ENCODE results near the gene ARCN1.
"Not testable (repeated sequence)": the region's sequence is repeated elsewhere in the genome, so short reads cannot be mapped to it uniquely, and the experiment has no call there.

The ARCN1 gene

DNA sequence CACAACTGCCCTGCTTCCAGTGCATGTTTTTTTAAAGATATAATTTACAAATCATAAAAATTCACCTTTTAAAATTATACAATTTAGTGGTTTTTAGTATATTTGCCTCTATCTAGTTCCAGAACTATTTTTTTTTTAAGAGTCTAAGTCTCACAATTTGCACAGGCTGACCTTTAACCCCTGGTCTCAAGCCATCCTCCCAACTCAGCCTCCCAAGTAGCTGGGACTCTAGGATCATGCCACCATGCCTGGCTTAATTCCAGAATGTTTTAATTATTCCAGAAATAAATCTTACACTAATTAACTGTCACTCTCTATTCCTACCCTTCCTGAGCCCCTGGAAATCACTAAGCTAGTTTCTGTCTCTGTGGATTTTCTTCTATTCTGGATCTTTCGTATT lies 1.4 kb upstream of the ARCN1 start:
- H3K4me3 ChIP-seq (ENCODE audit: low read depth, low read length), result no peak overlapping the region
- TF ChIP-seq, protein P1, sequence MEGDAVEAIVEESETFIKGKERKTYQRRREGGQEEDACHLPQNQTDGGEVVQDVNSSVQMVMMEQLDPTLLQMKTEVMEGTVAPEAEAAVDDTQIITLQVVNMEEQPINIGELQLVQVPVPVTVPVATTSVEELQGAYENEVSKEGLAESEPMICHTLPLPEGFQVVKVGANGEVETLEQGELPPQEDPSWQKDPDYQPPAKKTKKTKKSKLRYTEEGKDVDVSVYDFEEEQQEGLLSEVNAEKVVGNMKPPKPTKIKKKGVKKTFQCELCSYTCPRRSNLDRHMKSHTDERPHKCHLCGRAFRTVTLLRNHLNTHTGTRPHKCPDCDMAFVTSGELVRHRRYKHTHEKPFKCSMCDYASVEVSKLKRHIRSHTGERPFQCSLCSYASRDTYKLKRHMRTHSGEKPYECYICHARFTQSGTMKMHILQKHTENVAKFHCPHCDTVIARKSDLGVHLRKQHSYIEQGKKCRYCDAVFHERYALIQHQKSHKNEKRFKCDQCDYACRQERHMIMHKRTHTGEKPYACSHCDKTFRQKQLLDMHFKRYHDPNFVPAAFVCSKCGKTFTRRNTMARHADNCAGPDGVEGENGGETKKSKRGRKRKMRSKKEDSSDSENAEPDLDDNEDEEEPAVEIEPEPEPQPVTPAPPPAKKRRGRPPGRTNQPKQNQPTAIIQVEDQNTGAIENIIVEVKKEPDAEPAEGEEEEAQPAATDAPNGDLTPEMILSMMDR (IDR thresholded peaks at IDR 0.05; ENCODE audit: control insufficient read depth, extremely low read depth, insufficient read depth), result no peak
- DNase-seq (ENCODE audit: low read depth), result no peak

DNA sequence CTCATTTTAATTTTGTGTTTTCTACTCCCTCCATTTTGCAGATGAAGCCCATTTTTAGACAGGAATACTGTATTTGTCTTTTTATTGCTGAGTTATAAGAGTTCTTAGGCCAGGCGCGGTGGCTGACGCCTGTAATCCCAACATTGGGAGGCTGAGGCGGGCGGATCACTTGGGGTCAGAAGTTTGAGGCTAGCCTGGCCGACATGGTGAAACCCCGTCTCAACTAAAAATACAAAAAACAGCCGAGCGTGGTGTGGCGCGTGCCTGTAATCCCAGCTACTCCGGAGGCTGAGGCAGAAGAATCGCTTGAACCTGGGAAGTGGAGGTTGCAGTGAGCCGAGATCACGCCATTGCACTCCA lies 528 bp upstream of the ARCN1 start:
- DNase-seq (ENCODE audit: low read depth), result not testable (repeated sequence)
- H3K4me3 ChIP-seq (ENCODE audit: low read depth, low read length), result peak overlapping the region; percentile 90

DNA sequence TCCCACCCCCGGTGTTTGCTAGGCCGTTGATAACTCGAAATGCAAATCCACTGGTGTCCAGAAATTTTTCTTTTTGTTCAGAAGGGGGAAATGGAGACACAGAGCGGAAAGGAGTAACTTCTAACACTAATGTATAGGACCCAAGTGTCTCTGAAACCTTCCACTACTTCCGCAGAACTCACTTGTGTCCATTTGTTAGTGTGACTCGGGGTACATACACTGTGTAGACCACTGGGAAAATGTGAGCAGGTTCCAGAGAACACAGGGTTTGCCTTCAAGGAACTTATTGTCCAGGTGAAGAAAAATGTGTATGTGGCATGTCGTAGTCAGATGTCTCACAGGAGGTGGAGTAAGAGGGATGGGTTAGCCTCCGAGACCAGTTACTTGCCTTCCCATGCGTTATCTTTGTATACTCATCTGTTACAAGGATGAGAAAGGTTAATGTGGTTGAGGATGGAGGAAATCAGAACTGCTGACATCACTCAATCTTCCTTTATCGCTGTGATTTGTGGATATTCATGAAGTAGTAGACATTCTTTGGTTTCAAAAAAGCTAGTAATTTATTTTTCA lies 857 bp downstream of the ARCN1 start:
- no peak for DNase-seq (ENCODE audit: low read depth)
- peak overlapping the region; percentile 90 for H3K4me3 ChIP-seq (ENCODE audit: low read depth, low read length)
- TF ChIP-seq, protein P1 (IDR thresholded peaks at IDR 0.05; ENCODE audit: control insufficient read depth, extremely low read depth, insufficient read depth), result no peak

DNA sequence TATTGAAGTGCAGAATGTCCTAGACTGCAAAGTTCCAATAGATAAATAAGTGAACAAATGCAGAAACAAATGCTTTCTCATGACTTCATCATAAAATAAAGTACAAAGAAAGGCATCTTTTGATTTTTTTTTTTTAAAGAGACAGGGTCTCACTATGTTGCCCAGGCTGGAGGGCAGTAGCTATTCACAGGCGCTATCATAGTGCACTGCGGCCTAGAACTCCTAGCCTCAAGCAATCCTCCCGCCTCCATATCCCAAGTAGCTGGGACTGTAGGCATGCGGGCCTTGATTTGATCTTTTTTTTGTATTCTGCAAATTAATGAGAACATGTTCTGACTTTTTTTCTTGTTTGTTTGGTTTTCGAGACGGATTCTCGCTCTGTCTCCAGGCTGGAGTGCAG lies 2.4 kb downstream of the ARCN1 start:
- TF ChIP-seq, protein P1 (IDR thresholded peaks at IDR 0.05; ENCODE audit: control insufficient read depth, extremely low read depth, insufficient read depth), result no peak
- H3K4me3 ChIP-seq (ENCODE audit: low read depth, low read length), result no peak overlapping the region
- no peak for DNase-seq (ENCODE audit: low read depth)

DNA sequence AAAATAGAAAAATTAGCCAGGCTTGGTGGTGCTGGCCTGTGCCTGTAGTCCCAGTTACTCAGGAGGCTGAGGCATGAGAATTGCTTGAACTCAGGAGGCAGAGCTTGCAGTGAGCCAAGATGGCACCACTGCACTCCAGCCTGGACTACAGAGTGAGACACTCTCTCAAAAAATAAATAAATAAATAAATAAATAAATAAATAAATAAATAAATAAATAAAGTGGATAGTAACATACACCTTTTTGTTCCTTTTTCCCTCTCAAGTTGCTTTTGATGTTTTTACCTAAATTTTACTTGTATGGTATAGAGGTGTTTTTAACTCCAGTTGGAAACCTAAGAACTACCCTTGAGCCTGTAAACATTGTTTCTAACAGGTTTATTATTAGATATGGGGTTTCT lies 5.8 kb downstream of the ARCN1 start:
- not testable (repeated sequence) for DNase-seq (ENCODE audit: low read depth); H3K4me3 ChIP-seq (ENCODE audit: low read depth, low read length)

DNA sequence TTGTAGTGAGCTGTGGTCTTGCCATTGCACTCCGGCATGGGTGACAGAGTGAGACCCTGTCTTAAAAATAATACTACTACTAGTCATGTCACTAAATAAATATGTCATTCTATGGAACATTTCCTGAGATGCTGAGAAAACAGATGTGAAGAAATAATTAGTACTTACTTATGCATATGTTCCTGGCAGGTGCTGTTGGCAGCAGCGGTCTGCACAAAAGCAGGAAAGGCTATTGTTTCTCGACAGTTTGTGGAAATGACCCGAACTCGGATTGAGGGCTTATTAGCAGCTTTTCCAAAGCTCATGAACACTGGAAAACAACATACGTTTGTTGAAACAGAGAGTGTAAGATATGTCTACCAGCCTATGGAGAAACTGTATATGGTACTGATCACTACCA lies 8.8 kb downstream of the ARCN1 start:
- DNase-seq (ENCODE audit: low read depth), result no peak
- TF ChIP-seq, protein P1 (IDR thresholded peaks at IDR 0.05; ENCODE audit: control insufficient read depth, extremely low read depth, insufficient read depth), result no peak
- H3K4me3 ChIP-seq (ENCODE audit: low read depth, low read length), result no peak overlapping the region

DNA sequence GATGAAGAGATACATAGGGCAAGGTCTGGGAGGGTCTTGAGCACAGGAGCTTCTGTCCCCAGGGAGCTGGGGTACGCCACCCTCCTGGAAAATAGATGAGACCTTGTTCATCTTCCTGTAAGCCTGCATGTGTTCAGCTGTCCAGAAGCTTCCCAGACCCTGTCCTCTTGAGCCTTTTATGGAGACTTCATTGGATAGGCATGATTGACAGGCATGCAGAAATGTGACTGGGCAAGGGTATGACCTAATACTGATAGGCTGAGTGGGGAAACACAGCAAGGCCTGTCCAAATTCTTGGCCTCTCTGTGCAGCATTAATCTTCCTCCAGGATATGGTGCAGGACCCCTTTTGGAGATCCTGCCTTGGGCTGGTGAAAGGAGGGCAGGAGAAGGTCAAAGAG lies 15.7 kb downstream of the ARCN1 start:
- no peak for DNase-seq (ENCODE audit: low read depth)
- TF ChIP-seq, protein P1 (IDR thresholded peaks at IDR 0.05; ENCODE audit: control insufficient read depth, extremely low read depth, insufficient read depth), result no peak
- no peak overlapping the region for H3K4me3 ChIP-seq (ENCODE audit: low read depth, low read length)

DNA sequence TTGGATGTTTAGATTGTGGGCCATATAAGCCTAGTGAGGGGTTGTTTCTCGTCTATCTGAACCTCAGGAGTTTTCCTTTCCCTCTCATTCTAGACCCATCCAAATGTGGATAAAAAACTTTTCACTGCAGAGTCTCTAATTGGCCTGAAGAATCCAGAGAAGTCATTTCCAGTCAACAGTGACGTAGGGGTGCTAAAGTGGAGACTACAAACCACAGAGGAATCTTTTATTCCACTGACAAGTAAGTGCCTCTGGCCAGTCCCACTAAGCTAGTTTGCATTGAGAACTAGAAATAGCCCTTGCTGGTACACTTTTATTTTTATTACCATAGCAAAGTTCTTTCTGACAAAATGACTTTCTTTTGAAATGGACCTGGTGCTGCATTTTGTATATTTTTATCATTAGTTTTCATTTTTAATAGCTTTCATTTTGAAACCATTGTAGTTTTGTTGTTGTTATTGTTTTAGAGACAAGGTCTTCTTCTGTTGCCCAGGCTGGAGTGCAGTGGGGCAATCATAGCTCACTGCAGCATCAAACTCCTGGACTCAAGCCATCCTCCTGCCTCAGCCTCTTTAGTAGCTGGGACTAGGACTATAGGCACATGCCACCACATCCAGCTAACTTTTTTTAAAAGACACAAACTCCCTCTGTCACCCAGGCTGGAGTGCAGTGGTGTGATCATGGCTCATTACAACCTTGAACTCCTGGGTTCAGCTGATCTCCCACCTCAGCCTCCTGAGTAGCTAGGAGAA lies 20.6 kb downstream of the ARCN1 start:
- no peak overlapping the region for H3K4me3 ChIP-seq (ENCODE audit: low read depth, low read length)
- TF ChIP-seq, protein P1 (IDR thresholded peaks at IDR 0.05; ENCODE audit: control insufficient read depth, extremely low read depth, insufficient read depth), result no peak
- no peak for DNase-seq (ENCODE audit: low read depth)

All from LNCaP clone FGC (cell line).